ENCODE data around the gene INO80.

INO80 gene

DNA sequence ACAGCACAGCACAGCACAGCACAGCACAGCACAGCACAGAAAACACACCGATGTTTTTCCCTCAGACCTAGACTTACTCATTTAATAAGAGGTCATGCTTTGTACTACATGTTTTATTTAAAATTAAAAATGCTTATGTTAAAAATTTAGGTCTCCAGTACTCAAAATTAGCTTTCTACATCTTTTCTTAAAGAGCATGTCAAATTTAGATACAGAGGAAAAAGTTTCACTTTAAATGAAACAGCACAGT lies 84.1 kb downstream of the INO80 start:
- TF ChIP-seq, protein P1, sequence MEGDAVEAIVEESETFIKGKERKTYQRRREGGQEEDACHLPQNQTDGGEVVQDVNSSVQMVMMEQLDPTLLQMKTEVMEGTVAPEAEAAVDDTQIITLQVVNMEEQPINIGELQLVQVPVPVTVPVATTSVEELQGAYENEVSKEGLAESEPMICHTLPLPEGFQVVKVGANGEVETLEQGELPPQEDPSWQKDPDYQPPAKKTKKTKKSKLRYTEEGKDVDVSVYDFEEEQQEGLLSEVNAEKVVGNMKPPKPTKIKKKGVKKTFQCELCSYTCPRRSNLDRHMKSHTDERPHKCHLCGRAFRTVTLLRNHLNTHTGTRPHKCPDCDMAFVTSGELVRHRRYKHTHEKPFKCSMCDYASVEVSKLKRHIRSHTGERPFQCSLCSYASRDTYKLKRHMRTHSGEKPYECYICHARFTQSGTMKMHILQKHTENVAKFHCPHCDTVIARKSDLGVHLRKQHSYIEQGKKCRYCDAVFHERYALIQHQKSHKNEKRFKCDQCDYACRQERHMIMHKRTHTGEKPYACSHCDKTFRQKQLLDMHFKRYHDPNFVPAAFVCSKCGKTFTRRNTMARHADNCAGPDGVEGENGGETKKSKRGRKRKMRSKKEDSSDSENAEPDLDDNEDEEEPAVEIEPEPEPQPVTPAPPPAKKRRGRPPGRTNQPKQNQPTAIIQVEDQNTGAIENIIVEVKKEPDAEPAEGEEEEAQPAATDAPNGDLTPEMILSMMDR (IDR thresholded peaks at IDR 0.05; ENCODE audit: insufficient read depth, low read length, poor library complexity, severe bottlenecking): no peak
- Histone ChIP-seq H3K4me3 (replicated peaks; ENCODE audit: low read depth, low read length) (no peak overlapping the region), H3K36me3 (ENCODE audit: control insufficient read depth, insufficient read depth, low read length) (peaks cover 3% of the 10 kb centered on the region), H3K27me3 (replicated peaks; ENCODE audit: control insufficient read depth, insufficient read depth, low read length) (no peaks in the 10 kb centered on the region)
- no peak for DNase-seq (ENCODE audit: extremely low read depth, insufficient read length)

DNA sequence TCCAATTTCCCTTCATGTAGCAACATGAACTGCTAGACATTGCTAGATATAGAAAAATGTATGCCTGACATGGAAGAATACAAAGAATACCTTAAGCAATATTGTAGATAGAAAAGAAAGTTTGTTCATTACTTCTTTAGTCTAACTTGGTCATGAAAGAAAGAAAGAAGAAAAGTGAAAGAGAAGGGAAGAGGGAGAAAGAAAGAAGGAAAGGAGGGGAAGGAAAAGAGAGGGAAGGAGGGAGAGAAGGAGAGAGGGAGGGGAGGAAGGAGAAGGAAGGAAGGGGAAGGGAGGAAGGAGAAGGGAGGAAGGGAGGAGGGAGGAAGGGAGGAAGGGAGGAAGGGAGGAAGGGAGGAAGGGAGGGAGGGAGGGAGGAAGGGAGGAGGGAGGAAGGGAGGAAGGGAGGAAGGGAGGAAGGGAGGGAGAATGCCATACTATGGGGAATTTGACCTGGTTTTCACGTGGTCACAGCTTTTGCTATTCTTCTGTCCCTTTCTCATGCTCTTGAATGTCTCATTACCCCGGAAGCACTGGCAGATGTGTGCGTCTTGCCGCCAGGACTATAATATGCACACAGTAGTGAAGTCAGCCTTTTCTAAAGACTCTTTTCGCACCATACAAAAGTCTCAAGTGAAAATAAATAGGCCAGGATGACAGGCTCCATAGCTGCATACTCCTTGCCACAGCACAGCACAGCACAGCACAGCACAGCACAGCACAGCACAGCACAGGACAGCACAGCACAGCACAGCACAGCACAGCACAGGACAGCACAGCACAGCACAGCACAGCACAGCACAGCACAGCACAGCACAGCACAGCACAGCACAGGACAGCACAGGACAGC lies 84.6 kb downstream of the INO80 start:
- TF ChIP-seq, protein P1 (IDR thresholded peaks at IDR 0.05; ENCODE audit: insufficient read depth, low read length, poor library complexity, severe bottlenecking): no peak
- H3K36me3 ChIP-seq (ENCODE audit: control insufficient read depth, insufficient read depth, low read length): peaks cover 4% of the 10 kb centered on the region
- no peak overlapping the region for H3K4me3 ChIP-seq (replicated peaks; ENCODE audit: low read depth, low read length)
- H3K27me3 ChIP-seq (replicated peaks; ENCODE audit: control insufficient read depth, insufficient read depth, low read length): no peaks in the 10 kb centered on the region
- no peak for DNase-seq (ENCODE audit: extremely low read depth, insufficient read length)

DNA sequence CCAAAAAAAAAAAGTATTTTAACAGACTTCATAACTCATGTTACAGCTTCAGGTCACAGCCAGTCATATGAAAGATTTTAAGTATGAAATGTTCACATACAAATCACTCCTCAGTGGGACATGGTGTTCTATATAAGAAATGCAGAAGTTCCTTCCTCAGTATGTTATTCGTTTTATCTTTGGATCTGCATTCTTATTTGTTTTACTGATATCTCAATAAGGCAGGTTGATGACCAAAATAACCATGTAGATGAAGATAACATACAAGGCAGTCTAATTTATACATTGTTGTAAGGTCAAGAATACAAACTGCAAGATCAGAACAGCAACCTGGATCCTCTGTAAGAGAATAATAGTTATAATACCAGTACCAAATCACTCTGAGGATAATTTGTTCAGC lies 87.2 kb downstream of the INO80 start:
- Histone ChIP-seq H3K4me3 (replicated peaks; ENCODE audit: low read depth, low read length) (no peak overlapping the region), H3K36me3 (ENCODE audit: control insufficient read depth, insufficient read depth, low read length) (peaks cover 6% of the 10 kb centered on the region), H3K27me3 (replicated peaks; ENCODE audit: control insufficient read depth, insufficient read depth, low read length) (no peaks in the 10 kb centered on the region)
- DNase-seq (ENCODE audit: extremely low read depth, insufficient read length): no peak
- TF ChIP-seq, protein P1 (IDR thresholded peaks at IDR 0.05; ENCODE audit: insufficient read depth, low read length, poor library complexity, severe bottlenecking): no peak

DNA sequence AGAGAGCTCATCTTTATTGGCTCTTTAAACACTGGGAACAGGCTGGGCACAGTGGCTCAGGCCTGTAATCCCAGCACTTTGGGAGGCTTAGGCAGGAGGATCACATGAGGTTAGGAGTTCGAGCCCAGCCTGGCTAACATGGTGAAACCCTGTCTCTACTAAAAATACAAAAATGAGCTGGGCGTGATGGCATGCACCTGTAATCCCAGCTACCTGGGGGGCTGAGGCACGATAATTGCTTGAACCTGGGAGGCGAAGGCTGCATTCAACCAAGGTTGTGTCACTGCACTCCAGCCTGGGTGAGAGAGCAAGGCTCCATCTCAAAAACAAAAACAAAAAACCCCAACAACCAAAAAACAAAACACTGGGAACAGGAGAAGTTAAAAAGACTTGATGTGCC lies 90.7 kb downstream of the INO80 start:
- DNase-seq (ENCODE audit: extremely low read depth, insufficient read length): no peak
- TF ChIP-seq, protein P1 (IDR thresholded peaks at IDR 0.05; ENCODE audit: insufficient read depth, low read length, poor library complexity, severe bottlenecking): no peak
- H3K36me3 ChIP-seq (ENCODE audit: control insufficient read depth, insufficient read depth, low read length): peaks cover 7% of the 10 kb centered on the region

DNA sequence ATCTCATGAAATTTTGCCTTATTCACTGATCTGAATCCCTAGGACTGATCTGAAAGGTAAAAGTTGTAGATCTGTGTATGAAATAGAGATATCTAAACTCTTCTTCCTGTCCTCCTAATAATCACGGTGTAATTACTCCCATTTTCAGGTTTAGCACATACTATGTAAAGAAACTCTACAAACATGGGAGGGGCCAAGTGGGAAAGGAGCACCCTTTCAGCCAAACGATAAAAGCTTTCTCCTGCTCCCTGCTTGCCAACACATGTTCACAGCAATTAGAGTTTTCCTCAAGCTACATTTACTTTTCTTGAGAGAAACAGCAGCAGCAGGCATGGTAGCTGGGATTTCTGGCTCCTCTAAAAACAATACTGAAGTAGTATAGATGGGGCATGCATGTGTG lies 91.2 kb downstream of the INO80 start:
- H3K36me3 ChIP-seq (ENCODE audit: control insufficient read depth, insufficient read depth, low read length): peaks cover 9% of the 10 kb centered on the region
- no peaks in the 10 kb centered on the region for H3K27me3 ChIP-seq (replicated peaks; ENCODE audit: control insufficient read depth, insufficient read depth, low read length)
- H3K4me3 ChIP-seq (replicated peaks; ENCODE audit: low read depth, low read length): no peak overlapping the region
- TF ChIP-seq, protein P1 (IDR thresholded peaks at IDR 0.05; ENCODE audit: insufficient read depth, low read length, poor library complexity, severe bottlenecking): no peak
- no peak for DNase-seq (ENCODE audit: extremely low read depth, insufficient read length)

More for the DNA sequence above, 90.7 kb downstream of the INO80 start:
- no peak overlapping the region for H3K4me3 ChIP-seq (replicated peaks; ENCODE audit: low read depth, low read length)
- H3K27me3 ChIP-seq (replicated peaks; ENCODE audit: control insufficient read depth, insufficient read depth, low read length): no peaks in the 10 kb centered on the region

DNA sequence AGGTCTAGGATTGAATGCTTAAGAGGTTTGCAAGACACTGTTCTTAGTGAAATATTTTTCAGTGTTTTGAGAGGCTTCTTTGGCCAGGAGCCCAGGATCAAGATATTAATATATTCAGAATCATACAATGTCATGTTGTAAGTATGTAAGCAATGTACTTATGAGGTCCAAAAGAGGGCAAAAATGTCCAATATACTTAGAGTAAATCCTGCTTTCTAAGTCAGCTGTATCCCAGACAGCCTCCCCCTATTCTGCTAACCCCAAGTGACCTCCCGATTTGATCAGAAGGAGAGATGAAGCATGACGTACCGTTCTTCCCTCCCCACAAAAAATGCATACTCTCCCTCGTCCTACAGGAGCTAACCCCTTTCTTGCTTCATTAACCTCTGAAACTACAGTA lies 91.9 kb downstream of the INO80 start:
- no peak for DNase-seq (ENCODE audit: extremely low read depth, insufficient read length)
- Histone ChIP-seq H3K36me3 (ENCODE audit: control insufficient read depth, insufficient read depth, low read length) (peaks cover 10% of the 10 kb centered on the region), H3K4me3 (replicated peaks; ENCODE audit: low read depth, low read length) (no peak overlapping the region), H3K27me3 (replicated peaks; ENCODE audit: control insufficient read depth, insufficient read depth, low read length) (no peaks in the 10 kb centered on the region)
- TF ChIP-seq, protein P1 (IDR thresholded peaks at IDR 0.05; ENCODE audit: insufficient read depth, low read length, poor library complexity, severe bottlenecking): no peak

Data from GM06990 (cell line).